ENCODE measurements around the gene SLAMF6. TPM values are rescaled to one million over a fixed set of nuclear protein-coding genes. Genes with fewer than 3 reads are reported as not detected.
"Not testable (repeated sequence)": the region's sequence is repeated elsewhere in the genome, so short reads cannot be mapped to it uniquely, and the experiment has no call there.

The SLAMF6 gene
- total RNA-seq, 2 donors from 2014 or later, result 1.2 to 5.6 TPM

DNA sequence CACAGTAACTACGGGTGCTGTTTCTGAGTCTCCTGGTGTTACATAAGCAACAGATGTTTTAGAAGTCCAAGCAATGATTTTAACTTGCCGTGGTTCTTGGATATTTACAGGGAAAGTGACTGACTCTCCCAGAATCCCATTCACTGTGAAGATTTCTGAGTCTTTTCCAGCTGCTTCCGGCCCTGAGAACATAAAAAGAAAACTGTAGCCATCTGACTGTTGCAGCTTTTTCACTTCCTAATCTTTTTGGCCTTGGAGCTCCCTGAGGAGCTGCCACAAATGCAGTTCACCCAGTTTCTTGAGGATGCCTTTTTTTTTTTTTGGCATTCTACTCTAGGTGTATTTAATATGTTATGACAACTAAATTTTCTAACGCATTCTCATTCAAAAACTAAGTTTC is 42.5 kb upstream of the SLAMF6 start:
- H3K4me1 ChIP-seq (ENCODE audit: control insufficient read depth in 1 of 2, low read depth in 2 of 2), result peaks cover 0 to 3% of the 10 kb centered on the region in 2 donors
- H3K4me3 ChIP-seq, result no peak overlapping the region
- peaks cover 5% of the 10 kb centered on the region for H3K9me3 ChIP-seq
- no peak overlapping the region for H3K27ac ChIP-seq
- TF ChIP-seq, protein P1, sequence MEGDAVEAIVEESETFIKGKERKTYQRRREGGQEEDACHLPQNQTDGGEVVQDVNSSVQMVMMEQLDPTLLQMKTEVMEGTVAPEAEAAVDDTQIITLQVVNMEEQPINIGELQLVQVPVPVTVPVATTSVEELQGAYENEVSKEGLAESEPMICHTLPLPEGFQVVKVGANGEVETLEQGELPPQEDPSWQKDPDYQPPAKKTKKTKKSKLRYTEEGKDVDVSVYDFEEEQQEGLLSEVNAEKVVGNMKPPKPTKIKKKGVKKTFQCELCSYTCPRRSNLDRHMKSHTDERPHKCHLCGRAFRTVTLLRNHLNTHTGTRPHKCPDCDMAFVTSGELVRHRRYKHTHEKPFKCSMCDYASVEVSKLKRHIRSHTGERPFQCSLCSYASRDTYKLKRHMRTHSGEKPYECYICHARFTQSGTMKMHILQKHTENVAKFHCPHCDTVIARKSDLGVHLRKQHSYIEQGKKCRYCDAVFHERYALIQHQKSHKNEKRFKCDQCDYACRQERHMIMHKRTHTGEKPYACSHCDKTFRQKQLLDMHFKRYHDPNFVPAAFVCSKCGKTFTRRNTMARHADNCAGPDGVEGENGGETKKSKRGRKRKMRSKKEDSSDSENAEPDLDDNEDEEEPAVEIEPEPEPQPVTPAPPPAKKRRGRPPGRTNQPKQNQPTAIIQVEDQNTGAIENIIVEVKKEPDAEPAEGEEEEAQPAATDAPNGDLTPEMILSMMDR (IDR thresholded peaks at IDR 0.05), result no peak
- DNase-seq (ENCODE audit: low spot score) (no peak), ATAC-seq (ENCODE audit: insufficient number of reproducible peaks, low FRiP score, low read depth) (no peak)
- H3K27me3 ChIP-seq (replicated peaks; ENCODE audit: insufficient read depth), result no peaks in the 10 kb centered on the region
- no peaks in the 10 kb centered on the region for H3K36me3 ChIP-seq

DNA sequence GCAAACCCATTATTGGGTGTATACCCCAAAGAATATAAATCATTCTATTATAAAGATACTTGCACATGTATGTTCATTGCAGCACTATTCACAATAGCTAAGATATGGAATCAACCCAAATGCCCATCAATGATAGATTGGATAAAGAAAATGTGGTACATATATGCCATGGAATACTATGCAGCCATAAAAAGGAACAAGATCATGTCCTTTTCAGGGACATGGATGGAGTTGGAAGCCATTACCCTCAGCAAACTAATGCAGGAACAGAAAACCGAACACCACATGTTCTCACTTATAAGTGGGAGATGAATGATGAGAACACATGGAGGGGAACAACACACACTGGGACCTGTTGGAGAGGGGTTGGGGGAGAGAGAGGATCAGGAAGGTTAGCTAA is 40.2 kb upstream of the SLAMF6 start:
- DNase-seq (ENCODE audit: low spot score); H3K27ac ChIP-seq; H3K4me1 ChIP-seq (ENCODE audit: control insufficient read depth in 1 of 2, low read depth in 2 of 2); H3K27me3 ChIP-seq (replicated peaks; ENCODE audit: insufficient read depth); H3K36me3 ChIP-seq; ATAC-seq (ENCODE audit: insufficient number of reproducible peaks, low FRiP score, low read depth); H3K4me3 ChIP-seq; H3K9me3 ChIP-seq: not testable (repeated sequence)

DNA sequence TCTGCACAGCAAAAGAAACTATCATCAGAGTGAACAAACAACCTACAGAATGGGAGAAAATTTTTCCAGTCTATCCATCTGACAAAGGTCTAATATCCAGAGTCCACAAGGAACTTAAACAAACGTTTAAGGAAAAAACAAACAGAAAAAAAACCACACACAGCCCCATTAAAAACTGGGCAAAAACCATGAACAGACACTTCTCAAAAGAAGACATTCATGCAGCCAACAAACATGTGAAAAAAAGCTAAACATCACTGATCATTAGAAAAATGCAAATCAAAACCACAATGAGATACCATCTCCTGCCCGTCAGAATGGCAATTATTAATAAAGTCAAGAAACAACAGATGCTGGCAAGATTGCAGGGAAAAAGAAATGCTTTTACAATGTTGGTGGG is 39.7 kb upstream of the SLAMF6 start:
- not testable (repeated sequence) for H3K27ac ChIP-seq; H3K36me3 ChIP-seq; ATAC-seq (ENCODE audit: insufficient number of reproducible peaks, low FRiP score, low read depth); H3K4me3 ChIP-seq; H3K9me3 ChIP-seq; DNase-seq (ENCODE audit: low spot score); H3K4me1 ChIP-seq (ENCODE audit: control insufficient read depth in 1 of 2, low read depth in 2 of 2); H3K27me3 ChIP-seq (replicated peaks; ENCODE audit: insufficient read depth)

DNA sequence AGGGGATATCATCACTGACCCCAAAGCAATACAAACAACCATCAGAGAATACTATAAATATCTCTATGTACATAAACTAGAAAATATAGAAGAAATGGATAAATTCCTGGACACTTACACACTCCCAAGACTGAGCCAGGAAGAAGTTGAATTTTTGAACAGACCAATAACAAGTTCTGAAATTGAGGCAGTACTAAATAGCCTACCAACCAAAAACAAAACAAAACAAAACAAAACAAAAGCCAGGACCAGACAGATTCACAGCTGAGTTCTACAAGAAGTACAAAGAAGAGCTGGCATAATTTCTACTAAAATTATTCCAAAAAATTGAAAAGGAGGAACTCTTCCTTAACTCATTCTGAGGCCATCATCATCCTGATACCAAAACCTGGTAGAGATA is 37.8 kb upstream of the SLAMF6 start:
- ATAC-seq (ENCODE audit: insufficient number of reproducible peaks, low FRiP score, low read depth), result no peak

DNA sequence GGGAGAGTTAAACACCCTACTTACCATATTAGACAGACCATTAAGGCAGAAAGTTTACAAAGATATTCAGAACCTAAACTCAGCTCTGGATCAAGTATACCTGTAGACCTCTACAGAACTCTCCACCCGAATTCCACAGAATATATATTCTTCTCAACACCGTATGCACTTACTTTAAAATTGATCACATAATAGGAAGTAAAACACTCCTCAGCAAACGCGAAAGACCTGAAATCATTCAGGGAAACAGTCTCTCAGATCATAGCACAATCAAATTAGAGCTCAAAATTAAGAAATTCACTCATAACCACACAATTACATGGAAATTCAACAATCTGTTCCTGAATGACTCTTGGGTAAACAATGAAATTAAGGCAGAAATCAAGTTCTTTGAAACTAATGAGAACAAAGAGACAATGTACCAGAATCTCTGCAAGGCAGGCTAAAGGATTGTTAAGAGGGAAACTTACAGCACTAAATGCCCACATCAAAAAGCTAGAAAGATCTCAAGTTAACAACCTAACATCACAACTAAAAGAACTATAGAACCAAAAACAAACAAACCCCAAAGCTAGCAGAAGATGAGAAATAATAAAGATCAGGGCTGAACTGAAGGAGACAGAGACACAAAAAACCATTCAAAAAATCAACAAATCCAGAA is 37.1 kb upstream of the SLAMF6 start:
- DNase-seq (ENCODE audit: low spot score), result no peak
- no peaks in the 10 kb centered on the region for H3K27me3 ChIP-seq (replicated peaks; ENCODE audit: insufficient read depth)
- peaks cover 5% of the 10 kb centered on the region for H3K9me3 ChIP-seq
- TF ChIP-seq, protein P1 (IDR thresholded peaks at IDR 0.05), result no peak
- no peaks in the 10 kb centered on the region for H3K4me1 ChIP-seq (ENCODE audit: control insufficient read depth in 1 of 2, low read depth in 2 of 2)
- no peak overlapping the region for H3K27ac ChIP-seq
- no peak for ATAC-seq (ENCODE audit: insufficient number of reproducible peaks, low FRiP score, low read depth)
- H3K36me3 ChIP-seq, result no peaks in the 10 kb centered on the region
- no peak overlapping the region for H3K4me3 ChIP-seq

More for the DNA sequence above, 37.8 kb upstream of the SLAMF6 start:
- H3K9me3 ChIP-seq, result peaks cover 5% of the 10 kb centered on the region
- H3K36me3 ChIP-seq, result no peaks in the 10 kb centered on the region
- DNase-seq (ENCODE audit: low spot score), result no peak
- TF ChIP-seq, protein P1 (IDR thresholded peaks at IDR 0.05), result no peak
- H3K27ac ChIP-seq, result no peak overlapping the region
- no peaks in the 10 kb centered on the region for H3K27me3 ChIP-seq (replicated peaks; ENCODE audit: insufficient read depth)
- H3K4me3 ChIP-seq, result no peak overlapping the region
- no peaks in the 10 kb centered on the region for H3K4me1 ChIP-seq (ENCODE audit: control insufficient read depth in 1 of 2, low read depth in 2 of 2)

DNA sequence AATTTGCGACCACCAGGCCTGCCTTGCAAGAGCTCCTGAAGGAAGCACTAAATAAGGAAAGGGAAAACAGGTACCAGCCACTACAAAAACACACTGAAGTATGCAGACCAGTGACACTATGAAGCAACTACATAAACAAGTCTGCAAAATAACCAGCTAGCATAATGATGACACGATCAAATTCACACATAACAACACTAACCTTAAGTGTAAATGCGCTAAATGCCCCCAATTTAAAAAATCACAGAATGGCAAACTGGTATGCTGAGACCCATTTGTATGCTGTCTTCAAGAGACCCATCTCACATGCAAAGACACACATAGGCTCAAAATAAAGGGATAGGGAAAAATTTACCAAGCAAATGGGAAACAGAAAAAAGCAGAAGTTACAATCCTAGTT is 36.4 kb upstream of the SLAMF6 start:
- not testable (repeated sequence) for ATAC-seq (ENCODE audit: insufficient number of reproducible peaks, low FRiP score, low read depth); H3K36me3 ChIP-seq; H3K27me3 ChIP-seq (replicated peaks; ENCODE audit: insufficient read depth); H3K27ac ChIP-seq; H3K9me3 ChIP-seq; H3K4me1 ChIP-seq (ENCODE audit: control insufficient read depth in 1 of 2, low read depth in 2 of 2); H3K4me3 ChIP-seq; DNase-seq (ENCODE audit: low spot score)
